Superior temporal gyrus (tissue), 1 donor: Measurements from ENCODE around the gene MRPL18.
"Not testable (repeated sequence)": the region's sequence is repeated elsewhere in the genome, so short reads cannot be mapped to it uniquely, and the experiment has no call there.

ENCODE experiments used
- DNase-seq: peaks from one replicate; pipeline ENCODE4 v3.0.0-alpha.2; 2016; ENCODE audit errors: extremely low spot score

Gene MRPL18

DNA sequence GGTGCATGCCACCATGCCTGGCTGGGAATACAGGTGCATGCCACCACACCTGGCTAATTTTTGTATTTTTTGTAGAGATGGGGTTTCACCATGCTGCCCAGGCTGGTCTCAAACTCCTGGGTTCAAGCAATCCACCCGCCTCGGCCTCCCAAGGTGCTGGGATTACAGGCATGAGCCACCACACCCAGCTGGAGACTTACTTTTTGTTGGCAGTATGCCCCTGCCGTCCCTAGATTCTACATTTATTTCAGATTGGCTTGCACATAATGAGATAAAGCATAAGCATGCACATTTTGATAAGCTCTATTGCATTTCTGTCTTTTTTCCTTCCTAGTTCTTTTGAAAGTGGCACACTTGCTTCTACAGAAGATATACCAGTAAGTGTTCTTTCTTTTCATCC is 26.5 kb downstream of the MRPL18 start:
- DNase-seq: not testable (repeated sequence)

- no peak for DNase-seq
Observed at GRCh38 chr6:159817951-159818739, 27.9 kb downstream of the MRPL18 start.

GRCh38 chr6:159819098-159819497 is 28.8 kb downstream of the MRPL18 start:
- DNase-seq: no peak

- no peak for DNase-seq
Observed at GRCh38 chr6:159819932-159820640, 29.8 kb downstream of the MRPL18 start.

GRCh38 chr6:159821122-159821521 is 30.9 kb downstream of the MRPL18 start:
- DNase-seq: no peak

DNA sequence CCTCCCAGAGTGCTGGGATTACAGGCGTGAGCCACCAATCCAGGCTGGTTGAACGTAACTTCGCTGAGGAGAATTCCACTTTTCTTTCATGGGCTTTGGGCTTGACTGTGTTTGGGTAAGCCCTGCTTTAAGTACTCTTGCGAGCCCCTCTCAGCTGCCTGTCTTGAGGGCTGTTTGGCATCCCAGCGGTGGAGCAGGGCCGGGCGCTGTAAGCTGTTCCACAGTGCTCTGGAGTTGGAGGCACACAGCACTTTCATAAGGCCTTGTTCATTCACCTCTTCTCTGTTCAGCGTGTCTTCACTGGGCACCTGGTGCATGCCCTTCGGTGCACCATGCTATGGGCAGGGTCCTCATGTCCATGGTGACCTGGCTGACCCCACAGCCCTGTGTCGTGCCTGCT is 31.5 kb downstream of the MRPL18 start:
- DNase-seq: no peak

DNA sequence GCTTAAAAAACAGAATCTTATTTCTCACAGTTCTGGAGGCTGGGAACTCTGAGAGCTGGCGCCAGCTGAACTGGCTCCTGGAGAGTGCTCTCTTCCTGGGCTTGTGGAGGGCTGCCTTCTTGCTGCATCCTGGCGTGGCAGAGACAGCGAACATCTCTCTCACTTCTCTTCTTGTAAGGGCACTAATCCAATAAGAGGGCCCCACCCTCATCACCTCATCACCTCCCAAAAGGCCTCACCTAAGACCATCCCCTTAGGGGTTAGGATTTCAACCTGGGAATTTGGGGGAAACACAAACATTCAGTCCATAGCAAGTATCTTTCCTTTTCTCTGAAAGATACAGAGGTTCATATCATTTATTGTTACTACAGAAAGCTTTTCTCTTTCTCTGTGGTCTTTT is 33.7 kb downstream of the MRPL18 start:
- no peak for DNase-seq

DNA sequence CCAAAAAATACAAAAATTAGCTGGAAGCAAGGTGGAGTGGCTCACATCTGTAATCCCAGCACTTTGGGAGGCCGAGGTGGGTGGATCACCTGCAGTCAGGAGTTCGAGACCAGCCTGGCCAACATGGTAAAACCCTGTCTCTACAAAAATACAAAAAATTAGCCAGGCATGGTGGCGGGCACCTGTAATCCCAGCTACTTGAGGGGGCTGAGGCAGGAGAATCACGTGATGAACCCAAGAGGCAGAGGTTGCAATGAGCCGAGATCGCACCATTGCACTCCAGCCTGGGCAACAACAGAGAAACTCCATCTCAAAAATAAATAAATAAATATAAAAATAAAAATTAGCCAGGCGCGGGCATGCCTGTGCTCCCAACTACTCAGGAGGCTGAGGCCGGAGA is 34.4 kb downstream of the MRPL18 start:
- DNase-seq: not testable (repeated sequence)

GRCh38 chr6:159826004-159826403 is 35.7 kb downstream of the MRPL18 start:
- DNase-seq: no peak

GRCh38 chr6:159826968-159827647 is 36.8 kb downstream of the MRPL18 start:
- DNase-seq: no peak

GRCh38 chr6:159828074-159828473 is 37.8 kb downstream of the MRPL18 start:
- no peak for DNase-seq

DNA sequence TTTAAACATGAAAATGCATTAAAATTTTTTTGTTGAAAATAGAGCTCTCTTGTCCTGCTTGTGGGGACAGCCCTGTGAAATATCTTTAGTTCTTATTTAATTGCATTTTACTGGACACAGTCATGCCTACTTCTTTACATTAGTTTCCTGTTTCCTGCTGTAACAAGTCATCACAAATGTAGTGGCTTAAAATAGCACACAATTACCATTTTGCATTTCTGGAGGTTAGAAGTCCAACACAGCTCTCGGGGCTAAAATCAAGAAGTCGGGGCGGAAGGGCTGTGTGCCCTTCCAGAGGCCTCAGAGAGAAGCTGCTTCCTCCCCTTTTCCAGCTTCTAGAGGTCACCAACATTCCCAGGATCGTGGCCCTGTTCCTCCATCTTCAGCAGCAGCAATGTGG is 39.3 kb downstream of the MRPL18 start:
- DNase-seq: no peak

DNA sequence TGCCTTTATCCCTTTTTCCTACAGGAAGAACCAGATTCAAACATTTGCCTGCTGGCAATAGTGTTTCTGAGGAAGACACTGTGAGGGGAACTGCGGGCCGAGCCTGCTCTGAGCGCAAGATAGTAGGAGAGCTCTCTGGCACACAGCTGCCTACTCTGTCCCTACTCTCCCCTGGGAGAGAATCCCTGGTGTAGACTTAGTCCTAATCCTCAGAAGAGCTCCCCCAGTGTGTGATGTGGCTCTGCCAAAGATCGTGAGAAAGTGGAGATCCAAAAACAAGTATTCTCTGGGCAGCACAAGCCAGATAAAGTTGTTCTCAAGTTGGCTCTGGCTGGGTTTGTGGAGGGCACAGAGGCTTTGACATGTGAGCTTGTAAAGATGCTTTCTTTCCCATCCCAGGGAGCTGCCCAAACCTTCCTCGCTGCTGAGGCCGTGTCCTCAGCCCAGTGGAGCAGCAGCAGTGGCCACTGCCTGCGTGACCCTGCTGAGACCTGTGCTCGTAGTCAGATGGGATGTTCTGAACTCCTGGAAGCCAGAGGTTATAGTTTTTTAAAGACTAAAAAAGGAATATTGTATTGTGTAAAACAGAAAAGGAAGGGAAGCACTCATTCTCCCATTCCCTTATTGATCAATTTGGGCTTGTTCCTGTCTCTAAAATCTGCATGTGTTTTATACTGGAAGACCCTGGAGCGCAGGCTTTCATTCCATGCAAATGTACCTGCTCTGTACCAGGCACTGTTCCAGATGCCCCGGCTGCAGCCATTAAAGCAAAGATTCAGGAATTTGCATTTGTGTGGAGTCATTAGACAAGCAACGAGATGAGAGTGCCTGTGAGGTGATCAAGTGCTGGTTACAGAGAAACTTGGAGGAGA is 40.5 kb downstream of the MRPL18 start:
- DNase-seq: no peak

- no peak for DNase-seq
Observed at GRCh38 chr6:159831373-159831679, 41.1 kb downstream of the MRPL18 start.

GRCh38 chr6:159832946-159833345 is 42.7 kb downstream of the MRPL18 start:
- no peak for DNase-seq

DNA sequence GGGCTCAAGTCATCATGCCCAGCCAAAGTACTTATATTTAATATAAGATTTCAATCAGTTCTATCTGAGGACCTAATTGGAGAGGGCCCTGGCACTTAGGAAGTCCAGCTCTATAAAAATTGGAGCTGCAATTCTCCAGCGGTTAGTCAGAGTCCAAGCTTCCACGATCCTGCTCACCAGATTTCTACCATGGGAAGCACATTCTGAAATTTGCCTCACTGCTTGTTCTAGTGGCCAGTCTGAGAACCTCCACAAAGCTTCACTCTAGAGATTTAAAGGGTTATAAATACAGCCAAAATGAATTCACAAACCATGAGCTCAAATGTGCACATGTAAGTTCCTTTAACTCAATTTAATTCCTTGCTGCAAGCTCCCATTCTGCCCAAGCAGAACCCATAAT is 43.3 kb downstream of the MRPL18 start:
- DNase-seq: no peak

GRCh38 chr6:159833997-159834603 is 43.8 kb downstream of the MRPL18 start:
- DNase-seq: no peak

- DNase-seq: no peak
Observed at GRCh38 chr6:159836718-159837490, 46.6 kb downstream of the MRPL18 start.

GRCh38 chr6:159837511-159837910 is 47.2 kb downstream of the MRPL18 start:
- no peak for DNase-seq

GRCh38 chr6:159838020-159838744 is 47.9 kb downstream of the MRPL18 start:
- no peak for DNase-seq
